SHP77 treated with DMSO at 0.1 percent for 48 hours (cell line): ENCODE results near the gene GASK1A.

Experiments used
- DNase-seq: peaks from one replicate; lab custom pipeline; 2025; lab: John Stamatoyannopoulos, UW

GASK1A gene

DNA sequence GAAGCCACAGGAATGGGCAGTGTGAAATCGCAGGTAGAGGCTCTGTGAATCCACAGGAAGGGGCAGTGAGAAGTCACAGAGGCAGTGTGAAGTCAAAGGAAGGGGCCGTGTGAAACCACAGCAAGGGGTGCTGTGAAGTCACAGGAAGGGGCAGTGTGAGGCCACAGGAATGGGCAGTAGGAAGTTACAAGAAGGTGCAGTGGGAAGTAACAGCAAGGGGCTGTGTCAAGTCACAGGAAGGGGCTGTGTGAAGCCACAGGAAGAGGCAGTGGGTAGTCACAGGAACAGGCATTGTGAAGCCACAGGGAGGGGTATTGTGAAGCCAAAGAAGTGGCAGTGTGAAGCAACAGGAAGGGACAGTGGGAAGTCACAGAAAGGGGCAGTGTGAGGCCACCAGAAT lies 34.1 kb downstream of the GASK1A start:
- no peak for DNase-seq

DNA sequence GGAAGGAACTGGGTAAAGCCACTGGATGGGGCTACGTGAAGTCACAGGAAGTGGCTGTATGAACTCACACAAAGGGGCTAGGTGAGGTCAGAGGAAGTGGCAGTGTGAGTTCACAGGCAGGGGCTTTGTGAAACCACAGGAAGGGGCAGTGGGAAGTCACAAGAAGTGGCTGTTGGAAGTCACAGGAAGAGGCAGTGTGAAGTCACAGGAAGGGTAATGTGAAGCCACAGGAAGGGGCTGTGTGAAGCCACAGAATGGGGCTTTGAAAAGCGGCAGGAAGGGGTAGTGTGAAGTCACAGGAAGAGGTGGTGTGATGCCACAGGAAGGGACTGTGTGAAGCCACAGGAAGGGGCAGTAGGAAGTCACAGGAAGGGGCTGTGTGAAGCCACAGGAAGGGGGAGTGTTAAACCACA lies 34.6 kb downstream of the GASK1A start:
- no peak for DNase-seq

DNA sequence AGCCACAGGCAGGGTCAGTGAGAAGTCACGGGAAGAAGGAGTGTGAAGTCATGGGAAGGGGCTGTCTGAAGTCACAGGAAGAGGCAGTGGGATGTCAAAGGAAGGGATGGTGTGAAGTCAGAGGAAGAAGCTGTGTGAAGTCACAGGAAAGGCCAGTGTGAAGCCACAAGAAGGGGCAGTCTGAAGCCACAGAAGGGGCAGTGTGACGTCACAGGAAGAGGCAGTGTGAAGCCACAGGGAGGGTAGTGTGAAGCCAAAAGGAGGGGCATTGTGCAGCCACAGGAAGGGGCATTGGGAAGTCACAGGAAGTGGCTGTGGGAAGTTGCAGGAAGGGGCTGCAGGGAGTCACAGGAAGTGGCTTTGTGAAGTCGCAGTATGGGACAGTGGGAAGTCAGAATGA lies 35.1 kb downstream of the GASK1A start:
- no peak for DNase-seq

DNA sequence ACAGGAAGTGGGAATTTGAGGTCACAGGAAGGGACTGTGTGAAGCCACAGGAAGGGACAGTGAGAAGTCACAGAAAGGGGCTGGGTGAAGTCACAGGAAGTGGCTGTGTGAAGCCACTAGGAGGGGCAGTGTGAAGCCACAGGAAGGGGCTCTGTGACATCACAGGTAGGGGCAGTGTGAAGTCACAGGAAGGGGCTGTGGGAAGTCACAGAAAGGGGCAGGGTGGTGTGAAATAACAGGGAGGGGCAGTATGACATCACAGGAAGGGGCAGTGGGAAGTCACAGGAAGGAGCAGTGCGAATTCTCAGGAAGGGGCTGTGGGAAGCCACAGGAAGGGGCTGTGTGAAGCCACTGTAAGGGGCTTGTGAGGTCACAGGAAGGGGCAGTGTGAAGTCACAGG lies 35.8 kb downstream of the GASK1A start:
- no peak for DNase-seq

DNA sequence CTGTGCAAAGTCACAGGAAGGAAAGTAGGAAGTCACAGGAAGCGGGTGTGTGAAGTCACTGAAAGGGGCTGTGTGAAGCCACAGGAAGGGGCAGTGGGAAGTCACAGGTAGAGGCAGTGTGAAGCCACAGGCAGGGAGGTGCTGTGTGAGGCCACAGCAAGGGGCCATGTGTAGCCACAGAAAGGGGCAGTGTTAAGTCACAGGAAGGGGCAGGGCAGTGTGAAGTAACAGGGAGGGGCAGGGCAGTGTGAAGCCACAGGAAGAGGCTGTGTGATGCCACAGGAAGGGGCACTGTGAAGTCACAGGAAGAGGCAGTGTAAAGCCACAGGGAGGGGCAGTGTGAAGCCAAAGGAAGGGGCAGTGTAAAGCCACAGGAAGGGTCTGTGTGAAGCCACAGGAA lies 36.5 kb downstream of the GASK1A start:
- no peak for DNase-seq

DNA sequence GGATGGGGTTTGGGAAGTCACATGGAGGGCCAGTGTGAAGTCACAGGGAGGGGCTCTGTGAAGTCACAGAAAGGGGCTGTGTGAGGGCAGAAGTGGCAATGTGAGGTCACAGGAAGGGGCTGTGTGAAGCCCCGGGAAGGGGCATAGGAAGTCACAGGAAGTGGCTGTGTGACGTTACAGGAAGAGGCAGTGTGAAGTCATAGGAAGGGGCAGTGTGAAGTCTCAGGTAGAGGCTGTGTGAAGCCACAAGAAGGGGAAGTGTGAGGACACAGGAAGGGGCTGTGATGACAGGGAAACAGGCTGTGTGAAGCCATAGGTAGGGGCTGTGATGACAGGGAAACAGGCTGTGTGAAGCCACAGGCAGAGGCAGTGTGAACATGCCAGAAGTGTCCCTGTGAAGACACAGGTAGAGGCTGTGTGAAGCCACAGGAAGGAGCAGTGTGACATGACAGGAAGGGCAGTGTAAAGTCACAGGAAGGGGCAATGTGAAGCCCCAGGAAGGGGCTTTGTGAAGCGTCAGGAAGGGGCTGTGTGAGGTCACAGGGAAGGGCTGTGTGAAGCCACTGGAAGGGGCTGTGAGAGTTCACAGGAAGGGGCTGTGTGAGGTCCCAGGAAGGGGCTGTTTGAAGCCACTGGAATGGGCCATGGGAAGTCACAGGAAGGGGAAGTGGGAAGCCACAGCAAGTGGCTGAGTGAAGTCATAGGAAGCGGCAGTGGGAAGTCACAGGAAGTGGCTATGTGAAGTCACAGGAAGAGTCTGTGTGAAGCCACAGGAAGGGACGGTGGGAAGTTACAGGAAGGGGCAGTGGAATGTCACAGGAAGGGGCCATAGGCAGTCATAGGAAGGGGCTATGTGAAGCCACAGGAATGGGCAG lies 37.1 kb downstream of the GASK1A start:
- DNase-seq, result no peak

DNA sequence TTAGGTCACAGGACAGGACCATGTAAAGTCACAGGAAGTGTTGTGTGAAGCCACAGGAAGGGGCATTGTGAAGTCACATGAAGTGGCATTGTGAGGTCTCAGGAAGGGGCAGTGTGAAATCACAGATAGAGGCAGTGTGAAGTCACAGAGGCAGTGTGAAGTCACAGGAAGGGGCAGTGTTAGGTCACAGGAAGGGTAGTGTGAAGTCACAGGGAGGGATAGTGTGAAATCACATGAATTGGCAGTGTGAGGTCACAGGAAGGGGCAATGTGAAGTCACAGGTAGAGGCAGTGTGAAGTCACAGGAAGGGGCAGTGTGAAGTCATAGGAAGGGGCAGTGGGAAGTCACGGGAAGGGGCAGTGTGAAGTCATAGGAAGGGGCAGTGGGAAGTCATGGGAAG lies 37.9 kb downstream of the GASK1A start:
- DNase-seq, result no peak

DNA sequence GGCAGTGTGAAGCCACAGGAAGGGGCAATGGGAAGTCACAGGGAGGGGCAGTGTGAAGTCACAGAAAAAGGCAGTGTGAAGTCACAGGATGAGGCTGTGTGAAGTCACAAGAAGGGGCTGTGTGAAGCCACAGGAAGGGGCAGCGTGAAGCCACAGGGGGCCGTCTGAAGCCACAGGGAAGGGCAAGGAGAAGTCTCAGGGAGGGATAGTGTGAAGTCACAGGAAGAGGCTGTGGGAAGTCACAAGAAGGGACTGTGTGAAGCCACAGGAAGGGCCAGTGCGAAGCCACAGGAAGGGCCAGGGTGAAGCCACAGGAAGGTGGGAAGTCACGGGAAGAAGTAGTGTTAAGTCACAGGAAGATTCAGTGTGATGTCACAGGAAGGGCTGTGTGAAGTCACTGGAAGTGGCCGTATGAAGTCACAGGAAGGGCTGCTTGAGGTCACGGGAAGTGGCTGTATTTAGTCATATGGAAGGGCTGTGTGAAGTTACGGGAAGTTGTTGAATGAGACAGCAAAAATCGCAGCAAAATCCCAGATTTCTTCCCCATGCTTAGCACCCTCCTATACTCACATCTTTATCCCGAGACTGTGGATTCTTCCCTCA lies 38.6 kb downstream of the GASK1A start:
- DNase-seq, result no peak

DNA sequence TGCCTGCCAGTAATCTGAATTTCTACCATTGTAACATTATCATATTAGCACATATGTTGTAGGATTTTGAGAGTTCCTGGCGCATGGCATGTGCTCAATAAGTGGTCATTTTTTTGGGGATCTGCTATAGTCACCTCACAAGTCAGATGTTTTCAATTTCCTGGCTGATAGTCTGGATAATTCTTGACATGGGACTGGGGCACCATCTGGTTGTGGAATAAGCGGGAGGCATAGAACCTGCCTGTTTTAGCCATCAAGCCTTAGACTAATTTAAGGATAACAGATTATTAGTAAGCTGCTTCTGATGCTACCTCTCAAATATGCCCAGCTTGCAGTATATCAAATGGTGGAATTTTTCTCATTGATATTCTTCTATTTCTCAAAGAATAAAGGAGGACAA lies 39.1 kb downstream of the GASK1A start:
- no peak for DNase-seq

DNA sequence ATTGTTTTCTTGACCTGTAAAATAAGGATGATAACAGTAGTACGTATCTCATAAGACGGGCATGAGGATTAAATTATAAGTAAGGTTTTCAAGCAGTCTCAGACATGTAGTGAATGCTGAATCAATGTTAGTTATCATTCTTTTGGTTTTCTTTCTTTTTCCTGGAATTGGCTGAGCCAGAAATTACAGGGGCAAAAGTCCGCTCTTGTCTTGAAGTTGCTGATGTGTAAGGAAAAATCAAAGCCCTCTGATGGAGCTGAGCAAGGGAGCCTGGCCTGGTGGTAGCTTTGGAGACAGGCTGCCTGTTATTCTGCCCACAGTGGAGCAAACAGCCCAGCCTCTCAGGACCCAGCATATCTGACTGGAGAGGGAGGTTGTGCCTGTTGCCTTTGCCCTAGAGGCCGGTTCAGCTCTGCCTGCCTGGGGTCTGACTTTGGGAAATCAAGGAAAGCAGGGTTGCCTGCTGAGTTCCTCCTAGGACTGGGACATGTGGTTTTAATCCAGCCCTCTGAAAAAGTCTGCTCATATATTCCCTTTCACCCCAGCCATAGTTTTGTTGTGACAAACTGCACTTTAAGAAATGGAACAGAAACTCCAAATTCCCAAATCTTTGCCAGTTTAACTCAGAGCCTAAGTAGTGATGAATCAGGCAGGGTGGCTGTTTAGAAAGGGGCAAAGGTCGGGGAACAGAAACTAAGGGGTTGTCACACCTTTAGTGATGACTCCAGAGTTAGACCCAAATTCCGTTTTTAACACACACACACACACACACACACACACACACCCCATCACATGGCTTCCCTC lies 40.1 kb downstream of the GASK1A start:
- DNase-seq, result no peak

DNA sequence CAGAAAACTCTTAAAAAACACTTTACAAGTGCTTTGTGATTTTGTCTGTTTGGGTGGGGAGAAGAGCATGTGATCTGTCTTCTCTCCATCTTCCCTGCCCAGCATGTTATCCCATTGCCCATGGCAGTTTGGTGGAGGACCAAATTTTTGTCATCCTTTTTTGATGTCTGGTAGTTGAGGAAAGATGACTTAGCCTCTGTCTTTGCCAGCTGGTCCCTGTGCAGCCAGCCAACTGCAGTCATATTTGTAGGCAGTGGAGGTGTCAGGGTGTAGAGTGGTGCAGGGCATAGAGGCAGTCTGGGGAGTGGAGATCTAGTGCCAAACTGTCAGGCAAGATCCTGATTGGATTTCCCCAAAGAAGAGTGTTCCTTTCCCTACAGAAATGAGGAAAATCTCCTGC lies 40.7 kb downstream of the GASK1A start:
- DNase-seq, result no peak

DNA sequence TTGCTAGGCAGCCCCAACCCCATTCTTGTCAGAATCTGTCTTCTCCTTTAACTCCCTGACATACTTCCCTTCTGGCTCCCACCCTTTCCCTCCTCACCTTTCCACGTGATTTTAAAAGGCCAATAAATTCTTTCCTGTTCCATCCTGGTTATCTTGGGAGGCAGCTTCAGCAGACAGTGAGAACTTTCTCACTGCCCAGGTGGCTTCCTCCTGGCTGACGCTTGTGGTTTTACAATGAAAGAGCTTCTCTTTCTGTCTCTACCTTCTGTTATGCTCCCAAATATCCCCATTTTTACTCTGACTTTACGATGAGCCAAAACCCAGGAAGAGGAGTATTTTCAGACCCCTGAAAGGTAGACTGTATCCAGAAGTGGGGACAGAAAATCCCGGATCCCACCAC lies 42.1 kb downstream of the GASK1A start:
- no peak for DNase-seq

DNA sequence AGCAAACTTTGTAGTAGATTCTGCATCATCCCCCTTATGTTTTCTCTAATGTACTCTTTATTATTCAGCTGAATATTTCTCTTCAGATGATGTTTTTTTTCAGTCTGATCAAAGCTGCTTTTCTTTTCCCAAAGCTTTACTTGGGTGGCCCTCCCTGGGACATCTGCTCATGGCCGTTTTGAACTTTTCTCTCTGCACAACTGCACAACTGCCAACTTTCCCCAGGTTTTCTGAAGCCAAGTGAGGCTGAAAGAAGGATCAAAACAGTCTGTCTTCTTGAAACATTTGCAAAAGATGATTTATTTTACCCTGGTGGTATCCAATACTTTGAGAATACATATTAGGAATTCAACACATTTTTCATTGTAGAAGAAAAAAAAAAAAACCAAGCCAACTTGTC lies 43.0 kb downstream of the GASK1A start:
- DNase-seq, result no peak

DNA sequence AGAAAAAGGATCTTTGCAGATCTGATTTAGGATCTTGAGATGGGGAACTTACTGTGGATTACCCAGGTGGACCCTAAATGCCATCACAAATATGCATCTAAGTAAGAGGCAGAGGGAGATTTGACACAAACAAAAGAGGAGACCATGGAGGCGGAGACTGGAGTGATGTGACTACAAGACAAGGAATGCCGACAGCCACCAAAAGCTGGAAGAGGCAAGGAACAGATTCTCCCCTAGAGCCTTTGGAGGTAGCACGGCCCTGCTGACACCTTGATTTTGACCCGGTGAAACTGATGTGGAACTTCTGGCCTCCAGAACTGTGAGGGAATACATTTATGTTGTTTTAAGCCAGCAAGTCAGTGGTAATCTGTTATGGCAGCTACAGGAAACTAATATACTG lies 44.0 kb downstream of the GASK1A start:
- DNase-seq, result no peak

DNA sequence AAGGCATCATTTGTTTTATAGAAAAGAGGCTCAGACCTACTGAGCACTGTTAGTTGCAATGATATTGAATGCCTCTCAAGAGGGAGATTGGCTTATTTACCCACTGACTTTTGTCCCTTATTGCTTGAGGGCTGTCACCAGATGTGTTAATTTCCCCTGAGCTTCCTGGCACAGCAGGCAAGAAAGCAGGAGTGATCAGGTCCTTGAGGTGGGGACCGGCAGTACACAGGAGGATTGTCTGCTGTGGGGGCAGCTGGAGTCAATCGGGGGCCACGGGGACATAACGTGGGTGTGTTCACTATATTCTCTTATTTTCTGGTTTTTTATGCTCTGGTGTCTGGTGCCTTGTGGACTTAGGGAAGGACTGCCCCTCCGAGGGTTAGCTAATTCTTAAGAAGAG lies 44.6 kb downstream of the GASK1A start:
- DNase-seq, result no peak

DNA sequence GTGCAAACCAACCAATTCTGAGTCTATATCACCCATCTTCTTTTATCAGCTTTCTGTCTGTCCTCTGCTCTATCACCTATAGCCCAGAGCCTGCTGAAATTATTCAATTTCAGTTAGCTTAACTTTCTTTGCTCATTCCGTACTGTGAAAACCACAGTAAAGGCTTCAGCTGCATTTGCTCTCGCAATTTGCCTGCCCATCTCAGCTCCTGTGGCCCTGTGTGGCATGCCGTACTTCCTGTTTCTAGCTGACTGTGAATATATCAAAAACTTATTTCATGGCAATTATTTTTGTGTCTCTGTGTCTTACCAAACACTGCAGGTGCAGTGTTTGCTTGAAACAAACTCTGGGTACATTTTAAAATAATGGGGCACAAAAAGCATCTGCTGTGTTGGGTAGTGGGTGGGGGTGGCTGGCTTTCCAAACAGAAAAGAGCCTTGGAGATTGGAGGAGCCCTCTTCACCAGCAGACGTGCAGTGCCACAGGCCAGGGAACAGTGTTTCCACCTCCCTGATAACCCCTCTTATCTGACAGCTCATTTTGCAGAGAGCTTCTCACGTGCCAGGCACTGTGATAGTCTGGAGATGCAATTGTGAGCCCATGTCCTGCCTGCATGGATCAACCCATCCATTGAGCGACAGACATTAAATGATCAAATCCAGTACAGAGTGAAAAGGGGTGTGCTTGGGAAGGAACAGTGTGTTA lies 45.2 kb downstream of the GASK1A start:
- DNase-seq, result no peak

DNA sequence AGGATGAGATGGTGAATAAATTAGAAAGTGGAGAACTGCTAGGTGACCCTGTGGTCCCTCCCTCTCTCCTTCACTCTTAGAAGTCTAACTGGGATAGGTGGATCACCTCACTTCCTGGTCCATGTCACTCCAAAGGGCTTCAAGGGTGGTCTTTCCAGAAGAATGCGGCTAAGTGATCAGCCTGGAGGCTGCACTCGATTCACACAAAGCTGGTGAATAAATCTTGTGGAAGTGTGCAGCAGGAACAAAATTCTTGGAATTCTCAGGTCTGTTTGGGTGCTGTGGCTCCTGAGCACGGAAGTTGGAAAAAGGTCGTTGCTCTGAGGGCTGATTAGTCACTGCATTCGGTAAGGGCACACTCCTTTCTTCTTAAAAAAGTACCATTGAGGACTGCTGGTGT lies 46.3 kb downstream of the GASK1A start:
- DNase-seq, result no peak

DNA sequence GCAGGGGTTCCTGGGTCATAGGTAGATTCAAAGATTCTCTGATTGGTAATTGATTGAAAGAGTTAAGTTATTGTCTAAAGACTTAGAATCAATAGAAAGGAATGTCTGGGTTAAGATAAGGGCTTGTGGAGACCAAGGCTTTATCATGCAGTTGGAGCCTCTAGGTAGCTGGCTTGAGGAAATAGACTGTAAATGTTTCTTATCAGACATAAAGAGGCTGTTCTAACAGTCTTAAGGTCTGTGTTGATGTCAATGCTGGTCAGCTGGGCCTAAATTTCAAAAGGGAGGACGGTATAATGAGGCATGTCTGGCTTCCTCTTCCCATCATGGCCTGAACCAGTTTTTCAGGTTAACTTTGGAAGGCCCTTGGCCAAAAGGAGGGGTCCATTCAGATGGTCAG lies 48.9 kb downstream of the GASK1A start:
- no peak for DNase-seq

DNA sequence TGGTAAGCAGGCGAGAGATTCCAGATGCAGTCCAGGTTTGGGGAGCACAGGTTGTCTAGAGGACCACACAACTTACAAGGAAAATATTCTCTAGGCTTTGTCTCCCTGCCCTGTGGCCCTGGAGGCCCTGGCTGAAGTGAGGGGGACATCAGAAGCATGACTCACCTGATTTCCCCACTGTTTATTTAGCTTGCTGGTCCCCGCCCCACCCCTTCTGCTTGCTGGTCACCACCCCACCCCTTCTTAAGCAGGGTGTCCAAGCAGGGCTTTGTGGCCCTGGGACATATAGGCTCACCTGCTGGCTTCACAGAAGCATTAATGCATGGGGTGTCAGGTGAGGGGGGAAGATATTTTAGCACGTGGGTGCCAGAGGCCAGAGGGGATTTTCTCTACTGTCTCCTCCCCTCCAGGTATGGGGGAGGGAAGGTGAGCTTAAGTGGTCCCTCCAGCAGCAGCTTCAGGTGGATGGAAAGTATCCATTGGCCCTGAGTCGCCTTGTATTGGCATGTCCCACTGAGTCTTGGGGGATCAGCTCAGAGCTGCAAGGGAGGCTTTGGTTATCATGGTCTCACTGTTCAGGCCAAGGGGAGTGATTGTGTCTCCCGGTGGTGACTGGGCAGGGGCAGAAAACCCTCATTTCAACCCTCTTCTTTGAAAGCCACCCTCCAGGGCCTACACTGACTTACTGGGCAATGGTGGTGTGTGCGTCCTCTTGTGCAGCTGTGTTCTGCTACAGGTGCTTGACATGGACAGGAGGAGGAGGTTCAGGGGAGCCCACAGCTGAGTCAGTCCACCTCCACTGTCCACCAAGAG lies 49.8 kb downstream of the GASK1A start:
- DNase-seq, result no peak

DNA sequence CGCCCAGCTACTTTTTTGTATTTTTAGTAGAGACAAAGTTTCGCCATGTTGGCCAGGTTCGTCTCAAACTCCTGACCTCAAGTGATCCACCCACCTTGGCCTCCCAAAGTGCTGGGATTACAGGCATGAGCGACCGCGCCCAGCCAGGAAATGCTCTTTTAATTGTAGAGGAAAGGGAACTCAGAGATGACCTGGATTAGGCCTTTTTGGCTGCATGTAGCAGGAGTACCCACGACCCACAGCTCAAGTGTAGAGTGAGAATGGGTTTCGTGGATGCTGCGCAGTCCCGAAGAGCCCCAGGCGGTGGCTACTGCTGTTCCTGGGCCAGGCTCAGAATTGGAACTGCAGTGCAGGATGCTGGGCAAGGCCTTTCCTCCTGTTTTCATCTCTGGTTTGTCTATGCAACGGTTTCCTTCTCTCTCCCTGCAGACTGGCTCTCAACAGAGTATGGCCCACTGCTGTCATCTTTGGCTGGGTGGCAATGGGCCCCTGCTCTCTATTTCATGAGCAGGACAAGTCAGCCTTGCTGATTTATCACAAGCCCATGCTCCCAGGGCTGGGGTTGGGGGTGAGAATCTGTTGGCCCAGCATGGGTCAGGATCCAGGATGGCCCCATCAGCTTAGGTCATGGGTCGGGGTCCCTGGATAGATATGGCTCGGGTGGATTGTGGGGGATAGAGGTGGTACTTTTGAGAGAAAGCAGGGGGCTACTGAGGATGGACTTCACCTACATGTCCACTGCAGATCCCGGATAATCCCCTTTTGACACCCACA lies 51.2 kb downstream of the GASK1A start:
- DNase-seq, result no peak

DNA sequence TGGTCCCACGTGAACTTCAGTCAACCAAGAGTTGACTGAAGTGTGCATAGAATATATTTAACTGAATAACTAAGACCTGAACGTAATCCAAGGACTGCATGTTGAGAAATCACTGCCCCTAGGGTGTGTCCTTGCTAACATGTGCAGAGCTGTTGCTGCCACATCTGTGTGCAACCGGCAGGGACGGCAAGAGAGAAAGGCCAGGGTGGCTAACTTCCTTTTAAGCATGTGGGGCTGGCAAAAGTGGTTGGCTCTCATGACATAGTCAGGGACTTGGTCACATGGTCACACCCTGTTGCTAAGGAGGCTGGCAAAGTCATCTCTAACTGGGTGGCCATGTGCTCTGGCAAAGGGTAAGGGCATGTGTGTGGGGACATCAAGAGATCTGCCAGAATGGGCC lies 52.4 kb downstream of the GASK1A start:
- DNase-seq, result no peak
